ENCODE measurements around the gene GSTM3.
"Not testable (repeated sequence)": the region's sequence is repeated elsewhere in the genome, so short reads cannot be mapped to it uniquely, and the experiment has no call there.

GSTM3 gene

GRCh38 chr1:109687109-109687508 is 53.7 kb downstream of the GSTM3 start:
- H3K9me3 Mint-ChIP-seq (ENCODE audit: low read depth); H3K4me1 Mint-ChIP-seq (ENCODE audit: low read depth); H3K4me3 Mint-ChIP-seq; H3K36me3 Mint-ChIP-seq; H3K27ac Mint-ChIP-seq; H3K27me3 Mint-ChIP-seq: not testable (repeated sequence)

GRCh38 chr1:109685890-109686289 is 54.9 kb downstream of the GSTM3 start:
- not testable (repeated sequence) for H3K36me3 Mint-ChIP-seq; H3K4me1 Mint-ChIP-seq (ENCODE audit: low read depth); H3K9me3 Mint-ChIP-seq (ENCODE audit: low read depth); H3K27me3 Mint-ChIP-seq; H3K27ac Mint-ChIP-seq; H3K4me3 Mint-ChIP-seq

GRCh38 chr1:109685399-109685798 is 55.4 kb downstream of the GSTM3 start:
- H3K4me3 Mint-ChIP-seq; H3K27ac Mint-ChIP-seq; H3K9me3 Mint-ChIP-seq (ENCODE audit: low read depth); H3K36me3 Mint-ChIP-seq; H3K27me3 Mint-ChIP-seq; H3K4me1 Mint-ChIP-seq (ENCODE audit: low read depth): not testable (repeated sequence)

GRCh38 chr1:109684777-109685176 is 56.1 kb downstream of the GSTM3 start:
- not testable (repeated sequence) for H3K4me3 Mint-ChIP-seq; H3K4me1 Mint-ChIP-seq (ENCODE audit: low read depth); H3K27me3 Mint-ChIP-seq; H3K27ac Mint-ChIP-seq; H3K9me3 Mint-ChIP-seq (ENCODE audit: low read depth); H3K36me3 Mint-ChIP-seq
